Stomach (tissue), 4 donors: Measurements from ENCODE around the gene NSMCE1.

Experiments used
- CTCF ChIP-seq, 7 experiments: fragments of 450-650 bp in 4 of 7; fragments of 200-600 bp in 3 of 7; sonication (generic) in 3 of 7; IDR thresholded peaks; one replicate each; pipeline ENCODE4 v1.5.1; 2016 to 2019; ENCODE audit warnings: antibody characterized with exemption in 7 of 7, control low read depth in 2 of 7, mild to moderate bottlenecking in 1 of 7
- EP300 ChIP-seq: sonication (generic); formaldehyde crosslinking; IDR thresholded peaks from one replicate; pipeline ENCODE4 v1.6.1; 2017; ENCODE audit warnings: antibody characterized with exemption
- POLR2A ChIP-seq, 4 donors: fragments of 450-650 bp; IDR thresholded peaks; one replicate each; pipeline ENCODE4 v1.6.1; 2016; ENCODE audit warnings: antibody characterized with exemption in 4 of 4, control low read depth in 2 of 4, mild to moderate bottlenecking in 1 of 4, moderate library complexity in 1 of 4
- POLR2AphosphoS5 ChIP-seq, 3 donors: sonication (generic); formaldehyde crosslinking; IDR thresholded peaks; one replicate each; pipeline ENCODE4 v1.6.1; 2016; ENCODE audit warnings: antibody characterized with exemption in 3 of 3

- TF ChIP-seq CTCF (IDR thresholded peaks at IDR 0.05): no peak
- no peak for TF ChIP-seq POLR2A (IDR thresholded peaks at IDR 0.05)
- no peak for TF ChIP-seq POLR2AphosphoS5 (IDR thresholded peaks at IDR 0.05)
- TF ChIP-seq EP300: no peak
These were observed 36.3 kb downstream of the NSMCE1 start for GRCh38 chr16:27232061-27232900.
